SK-N-SH treated with all-trans-retinoic acid at 6 μM for 48 hours (cell line): ENCODE measurements around the gene PTPRD.

Source experiments
- ATAC-seq: fragments of 200-7000 bp; cut with Tn5 transposase; 3 replicates; pipeline ENCODE4 v1.9.1; 2020; ENCODE audit warnings: mild to moderate bottlenecking, moderate library complexity
- BACH2 ChIP-seq: fragments of 250-450 bp; sonication (Bioruptor Pico); IDR thresholded peaks from 2 replicates; pipeline ENCODE4 v1.9.0; 2021; ENCODE audit warnings: mild to moderate bottlenecking, borderline replicate concordance
- CSDC2 ChIP-seq: fragments of 250-450 bp; sonication (Bioruptor Pico); IDR thresholded peaks from 2 replicates; pipeline ENCODE4 v1.5.0; 2020; ENCODE audit warnings: mild to moderate bottlenecking, moderate library complexity
- ESRRG ChIP-seq: fragments of 250-450 bp; sonication (Bioruptor Pico); IDR thresholded peaks from 2 replicates; pipeline ENCODE4 v1.6.1; 2021; ENCODE audit warnings: mild to moderate bottlenecking
- GLIS3 ChIP-seq: fragments of 250-450 bp; sonication (Bioruptor Pico); IDR thresholded peaks from 2 replicates; pipeline ENCODE4 v1.5.0; 2020; ENCODE audit warnings: mild to moderate bottlenecking, moderate library complexity
- ISL1 ChIP-seq: fragments of 250-450 bp; sonication (Bioruptor Pico); IDR thresholded peaks from 2 replicates; pipeline ENCODE4 v2.1.2; 2022; ENCODE audit warnings: mild to moderate bottlenecking, moderate library complexity
- OSR1 ChIP-seq: fragments of 250-450 bp; sonication (Bioruptor Pico); IDR thresholded peaks from 2 replicates; pipeline ENCODE4 v1.8.0; 2022; ENCODE audit warnings: moderate library complexity, mild to moderate bottlenecking, inconsistent platforms
- PATZ1 ChIP-seq: fragments of 250-450 bp; sonication (Bioruptor Pico); IDR thresholded peaks from 2 replicates; pipeline ENCODE4 v1.8.0; 2020; ENCODE audit warnings: mild to moderate bottlenecking, moderate library complexity, borderline replicate concordance
- PPARA ChIP-seq: fragments of 250-450 bp; sonication (Bioruptor Pico); IDR thresholded peaks from 2 replicates; pipeline ENCODE4 v1.5.0; 2020; ENCODE audit warnings: mild to moderate bottlenecking, borderline replicate concordance
- RARB ChIP-seq: fragments of 250-450 bp; sonication (Bioruptor Pico); IDR thresholded peaks from 2 replicates; pipeline ENCODE4 v1.8.0; 2021; ENCODE audit warnings: mild to moderate bottlenecking, moderate library complexity
- SNAI2 ChIP-seq: fragments of 250-450 bp; sonication (Bioruptor Pico); IDR thresholded peaks from 2 replicates; pipeline ENCODE4 v1.5.0; 2020; ENCODE audit warnings: mild to moderate bottlenecking, moderate library complexity
- TCF4 ChIP-seq: fragments of 250-450 bp; sonication (Bioruptor Pico); IDR thresholded peaks from 2 replicates; pipeline ENCODE4 v1.8.0; 2021; ENCODE audit warnings: mild to moderate bottlenecking, moderate library complexity, borderline replicate concordance
- TOX ChIP-seq: fragments of 250-450 bp; sonication (Bioruptor Pico); IDR thresholded peaks from 2 replicates; pipeline ENCODE4 v1.8.0; 2021; ENCODE audit warnings: mild to moderate bottlenecking, moderate library complexity, borderline replicate concordance
- TSHZ2 ChIP-seq: fragments of 250-450 bp; sonication (Bioruptor Pico); IDR thresholded peaks from 2 replicates; pipeline ENCODE4 v1.5.0; 2020; ENCODE audit warnings: mild to moderate bottlenecking, moderate library complexity
- ZC3H10 ChIP-seq: fragments of 250-450 bp; sonication (Bioruptor Pico); IDR thresholded peaks from 2 replicates; pipeline ENCODE4 v1.5.1; 2021; ENCODE audit warnings: mild to moderate bottlenecking, moderate library complexity
- ZFP3 ChIP-seq: fragments of 250-450 bp; sonication (Bioruptor Pico); IDR thresholded peaks from 2 replicates; pipeline ENCODE4 v1.5.0; 2020; ENCODE audit warnings: mild to moderate bottlenecking, moderate library complexity
- ZFP30 ChIP-seq: fragments of 450-650 bp; formaldehyde crosslinking; IDR thresholded peaks from 2 replicates; pipeline ENCODE4 v1.5.0; 2022; ENCODE audit warnings: mild to moderate bottlenecking, moderate library complexity
- ZNF565 ChIP-seq: fragments of 450-650 bp; formaldehyde crosslinking; conservative IDR thresholded peaks from 2 replicates; pipeline ENCODE4 v1.5.0; 2020; ENCODE audit warnings: low read depth, mild to moderate bottlenecking, moderate library complexity
- ZNF70 ChIP-seq: fragments of 450-650 bp; formaldehyde crosslinking; IDR thresholded peaks from 2 replicates; pipeline ENCODE4 v1.5.0; 2020; ENCODE audit warnings: mild to moderate bottlenecking, moderate library complexity
- ZNF8 ChIP-seq: fragments of 450-650 bp; formaldehyde crosslinking; IDR thresholded peaks from 2 replicates; pipeline ENCODE4 v1.5.0; 2020; ENCODE audit warnings: mild to moderate bottlenecking, moderate library complexity
- TF ChIP-seq, protein P1 (sequence below): fragments of 250-450 bp; sonication (Bioruptor Pico); IDR thresholded peaks from 2 replicates; pipeline ENCODE4 v1.5.1; 2021; ENCODE audit warnings: mild to moderate bottlenecking, moderate library complexity
- TF ChIP-seq, protein P2 (sequence below): fragments of 250-450 bp; sonication (Bioruptor Pico); IDR thresholded peaks from 2 replicates; pipeline ENCODE4 v1.8.0; 2021; ENCODE audit warnings: low read depth, mild to moderate bottlenecking, moderate library complexity, borderline replicate concordance
- TF ChIP-seq, protein P3 (sequence below): fragments of 250-450 bp; sonication (Bioruptor Pico); IDR thresholded peaks from 2 replicates; pipeline ENCODE4 v1.5.1; 2020; ENCODE audit warnings: low read depth, mild to moderate bottlenecking, moderate library complexity

Gene PTPRD

GRCh38 chr9:8825585-8826147 lies 1787.1 kb downstream of the PTPRD start:
- no peak for TF ChIP-seq GLIS3 (CRISPR knock-in tag)
- TF ChIP-seq ZNF565 (CRISPR knock-in tag), result no peak
- TF ChIP-seq PPARA, result no peak
- TF ChIP-seq, all 23 proteins: peak for 0
- no peak for ATAC-seq

GRCh38 chr9:8823131-8823895 lies 1789.5 kb downstream of the PTPRD start:
- ATAC-seq, result no peak
- TF ChIP-seq ISL1 (CRISPR knock-in tag) (no peak), PATZ1 (CRISPR knock-in tag) (no peak), SNAI2 (CRISPR knock-in tag) (no peak), ZFP3 (CRISPR knock-in tag) (no peak), ZNF8 (no peak), PPARA (no peak), ZFP30 (CRISPR knock-in tag) (no peak), GLIS3 (CRISPR knock-in tag) (no peak), ZNF70 (CRISPR knock-in tag) (no peak), OSR1 (CRISPR knock-in tag) (no peak), RARB (no peak), ESRRG (CRISPR knock-in tag) (no peak), ZC3H10 (CRISPR knock-in tag) (no peak), TCF4 (CRISPR knock-in tag) (no peak), ZNF565 (CRISPR knock-in tag) (no peak), TOX (no peak), BACH2 (CRISPR knock-in tag) (no peak)
- TF ChIP-seq, protein P1, sequence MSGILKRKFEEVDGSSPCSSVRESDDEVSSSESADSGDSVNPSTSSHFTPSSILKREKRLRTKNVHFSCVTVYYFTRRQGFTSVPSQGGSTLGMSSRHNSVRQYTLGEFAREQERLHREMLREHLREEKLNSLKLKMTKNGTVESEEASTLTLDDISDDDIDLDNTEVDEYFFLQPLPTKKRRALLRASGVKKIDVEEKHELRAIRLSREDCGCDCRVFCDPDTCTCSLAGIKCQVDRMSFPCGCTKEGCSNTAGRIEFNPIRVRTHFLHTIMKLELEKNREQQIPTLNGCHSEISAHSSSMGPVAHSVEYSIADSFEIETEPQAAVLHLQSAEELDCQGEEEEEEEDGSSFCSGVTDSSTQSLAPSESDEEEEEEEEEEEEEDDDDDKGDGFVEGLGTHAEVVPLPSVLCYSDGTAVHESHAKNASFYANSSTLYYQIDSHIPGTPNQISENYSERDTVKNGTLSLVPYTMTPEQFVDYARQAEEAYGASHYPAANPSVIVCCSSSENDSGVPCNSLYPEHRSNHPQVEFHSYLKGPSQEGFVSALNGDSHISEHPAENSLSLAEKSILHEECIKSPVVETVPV (CRISPR knock-in tag), result no peak
- TF ChIP-seq, protein P2, sequence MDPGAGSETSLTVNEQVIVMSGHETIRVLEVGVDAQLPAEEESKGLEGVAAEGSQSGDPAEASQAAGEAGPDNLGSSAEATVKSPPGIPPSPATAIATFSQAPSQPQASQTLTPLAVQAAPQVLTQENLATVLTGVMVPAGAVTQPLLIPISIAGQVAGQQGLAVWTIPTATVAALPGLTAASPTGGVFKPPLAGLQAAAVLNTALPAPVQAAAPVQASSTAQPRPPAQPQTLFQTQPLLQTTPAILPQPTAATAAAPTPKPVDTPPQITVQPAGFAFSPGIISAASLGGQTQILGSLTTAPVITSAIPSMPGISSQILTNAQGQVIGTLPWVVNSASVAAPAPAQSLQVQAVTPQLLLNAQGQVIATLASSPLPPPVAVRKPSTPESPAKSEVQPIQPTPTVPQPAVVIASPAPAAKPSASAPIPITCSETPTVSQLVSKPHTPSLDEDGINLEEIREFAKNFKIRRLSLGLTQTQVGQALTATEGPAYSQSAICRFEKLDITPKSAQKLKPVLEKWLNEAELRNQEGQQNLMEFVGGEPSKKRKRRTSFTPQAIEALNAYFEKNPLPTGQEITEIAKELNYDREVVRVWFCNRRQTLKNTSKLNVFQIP (CRISPR knock-in tag), result no peak
- TF ChIP-seq, protein P3, sequence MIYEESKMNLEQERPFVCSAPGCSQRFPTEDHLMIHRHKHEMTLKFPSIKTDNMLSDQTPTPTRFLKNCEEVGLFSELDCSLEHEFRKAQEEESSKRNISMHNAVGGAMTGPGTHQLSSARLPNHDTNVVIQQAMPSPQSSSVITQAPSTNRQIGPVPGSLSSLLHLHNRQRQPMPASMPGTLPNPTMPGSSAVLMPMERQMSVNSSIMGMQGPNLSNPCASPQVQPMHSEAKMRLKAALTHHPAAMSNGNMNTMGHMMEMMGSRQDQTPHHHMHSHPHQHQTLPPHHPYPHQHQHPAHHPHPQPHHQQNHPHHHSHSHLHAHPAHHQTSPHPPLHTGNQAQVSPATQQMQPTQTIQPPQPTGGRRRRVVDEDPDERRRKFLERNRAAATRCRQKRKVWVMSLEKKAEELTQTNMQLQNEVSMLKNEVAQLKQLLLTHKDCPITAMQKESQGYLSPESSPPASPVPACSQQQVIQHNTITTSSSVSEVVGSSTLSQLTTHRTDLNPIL (CRISPR knock-in tag), result no peak

GRCh38 chr9:8822667-8823025 lies 1790.2 kb downstream of the PTPRD start:
- TF ChIP-seq, protein P3 (CRISPR knock-in tag), result no peak
- TF ChIP-seq ZNF565 (CRISPR knock-in tag) (no peak), SNAI2 (CRISPR knock-in tag) (no peak), TSHZ2 (no peak), ZFP30 (CRISPR knock-in tag) (no peak), CSDC2 (CRISPR knock-in tag) (no peak), TOX (no peak), OSR1 (CRISPR knock-in tag) (no peak), PATZ1 (CRISPR knock-in tag) (no peak), ISL1 (CRISPR knock-in tag) (no peak)
- TF ChIP-seq, all 23 proteins: peak for 0
- no peak for ATAC-seq
